Activated CD8-positive, alpha-beta memory T cell treated with anti-CD3 and anti-CD28 coated beads for 48 hours (primary cell): ENCODE data around the gene APOBEC3C.
"Not testable (repeated sequence)": the region's sequence is repeated elsewhere in the genome, so short reads cannot be mapped to it uniquely, and the experiment has no call there.

Experiments used
- DNase-seq, 3 experiments: peaks; one replicate each; pipeline ENCODE4 v3.0.0-alpha.2; 2020; ENCODE audit warnings: low read depth in 2 of 3, low spot score in 2 of 3

The APOBEC3C gene

GRCh38 chr22:39013942-39014722 is at the start of gene APOBEC3C:
APOBEC3C (plus strand) TSS chr22:39014257; CDS start chr22:39014363, 106 bp downstream.
- peak; percentile 52 to 62 (median 58) for DNase-seq

- DNase-seq: no peak
Measured at GRCh38 chr22:38964306-38964705, 49.8 kb upstream of the APOBEC3C start.

DNA sequence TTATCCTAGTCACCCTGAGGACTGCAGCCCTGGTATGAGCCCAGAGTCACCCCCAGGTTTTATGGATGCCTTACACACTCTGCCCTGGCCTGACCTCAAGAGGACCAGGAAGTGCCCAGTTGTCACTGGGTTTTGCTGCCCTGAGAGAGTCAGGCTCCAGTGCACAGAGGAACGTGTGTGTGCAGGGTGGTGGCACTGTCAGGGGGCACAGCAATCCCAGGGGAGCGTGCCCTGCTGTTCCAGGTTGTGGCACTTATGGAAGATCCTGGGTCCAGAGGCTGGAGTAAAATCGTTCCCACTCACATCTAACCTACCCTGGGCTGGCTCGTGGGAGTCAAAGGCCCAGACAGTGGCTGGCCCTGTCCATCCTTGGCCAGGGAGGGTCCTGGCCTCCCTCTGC is 49.1 kb upstream of the APOBEC3C start:
- DNase-seq: no peak

- no peak for DNase-seq
Measured at GRCh38 chr22:38965614-38966379, 48.3 kb upstream of the APOBEC3C start.

- DNase-seq: no peak
Measured at GRCh38 chr22:38966380-38966702, 47.7 kb upstream of the APOBEC3C start.

GRCh38 chr22:38966942-38967341 is 47.1 kb upstream of the APOBEC3C start:
- no peak for DNase-seq

DNA sequence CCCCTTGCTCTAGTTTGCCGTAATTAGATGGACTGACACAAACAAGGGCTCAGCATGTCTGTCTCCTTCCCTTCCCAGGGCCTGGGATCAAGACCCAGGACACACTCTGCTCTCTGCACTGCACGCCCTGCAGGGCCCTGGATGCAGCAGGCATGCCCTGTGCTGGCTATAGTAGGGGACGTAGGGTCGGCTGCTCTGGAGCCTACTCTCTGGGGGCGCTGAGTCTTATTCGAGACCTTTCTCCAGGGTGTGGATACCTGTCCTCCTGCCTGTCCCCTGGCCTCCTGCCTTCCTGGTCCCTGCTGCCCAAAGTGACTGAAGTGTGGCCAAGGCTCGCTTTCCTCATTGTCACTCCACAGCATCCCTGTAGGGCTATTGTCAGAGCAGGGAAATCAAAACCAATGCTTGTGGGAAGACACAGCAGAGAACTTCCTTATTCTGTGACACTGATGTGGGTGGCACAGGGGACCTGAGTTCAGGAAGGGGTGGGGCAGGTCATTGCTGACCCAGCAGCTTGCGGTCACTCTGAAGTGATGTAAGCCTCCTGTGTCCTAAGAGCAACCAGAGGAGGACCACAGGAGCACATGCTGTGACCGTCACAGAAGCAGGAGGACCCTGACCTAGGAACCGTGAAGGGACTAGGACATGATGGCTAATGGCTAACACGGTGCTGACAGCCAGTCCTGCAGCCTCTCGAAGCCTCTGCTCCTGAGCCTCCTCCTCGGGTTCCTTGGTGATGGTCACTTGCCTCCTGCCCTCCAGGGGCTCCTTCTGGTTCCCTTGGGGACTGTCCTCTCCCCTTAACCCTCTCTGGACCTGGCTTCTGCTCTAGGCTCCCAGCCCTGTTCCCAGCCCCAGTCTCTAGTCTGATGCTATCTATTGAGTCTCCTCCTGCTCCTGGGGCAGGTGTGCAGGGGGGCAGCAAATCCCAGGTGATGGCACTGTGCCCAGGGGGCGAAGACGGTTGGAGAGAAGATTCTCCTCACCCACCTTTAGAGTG is 46.3 kb upstream of the APOBEC3C start:
- DNase-seq: no peak

- no peak for DNase-seq
Measured at GRCh38 chr22:38968801-38969200, 45.3 kb upstream of the APOBEC3C start.

DNA sequence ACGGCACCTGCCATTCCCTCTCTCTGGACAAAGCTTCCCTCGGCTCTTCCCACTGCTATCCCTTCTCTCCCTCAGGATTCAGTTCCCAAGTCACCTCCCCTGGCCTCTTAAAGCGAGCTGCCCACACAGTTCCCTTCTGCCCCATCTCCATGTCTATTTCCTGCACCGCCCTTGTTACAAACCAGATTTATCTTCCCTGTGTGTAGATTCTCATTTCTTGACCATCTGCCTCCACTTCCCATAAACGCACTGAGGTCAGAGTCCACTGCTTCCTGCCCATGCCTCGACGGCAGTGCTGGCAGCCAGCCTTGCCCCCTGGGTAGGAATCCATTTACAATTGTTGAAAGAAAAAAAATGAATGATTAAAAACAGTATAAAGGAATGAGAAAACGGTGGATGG is 43.5 kb upstream of the APOBEC3C start:
- no peak for DNase-seq

GRCh38 chr22:38971202-38971601 is 42.9 kb upstream of the APOBEC3C start:
- no peak for DNase-seq

- DNase-seq: no peak
Measured at GRCh38 chr22:38971791-38972190, 42.3 kb upstream of the APOBEC3C start.

DNA sequence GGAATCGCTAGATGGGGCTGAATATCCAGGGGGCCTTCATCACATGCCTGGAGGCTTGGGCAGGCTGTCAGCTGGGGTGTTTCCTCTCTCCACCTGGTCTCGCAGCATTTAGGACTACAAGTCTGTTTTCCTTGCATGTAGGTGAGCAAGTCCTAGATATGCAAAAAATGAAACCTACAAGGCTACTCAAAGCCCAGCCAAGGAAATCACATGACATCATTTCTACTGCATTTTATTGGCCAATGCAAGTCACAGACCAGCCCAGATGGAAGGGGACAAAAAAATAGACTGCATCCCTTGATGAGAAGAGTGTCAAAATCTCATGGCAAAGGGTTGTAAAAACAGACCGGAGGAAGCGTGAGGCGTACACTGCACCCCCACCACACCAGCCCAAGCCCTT is 41.5 kb upstream of the APOBEC3C start:
- no peak for DNase-seq

GRCh38 chr22:38973289-38974169 is 40.5 kb upstream of the APOBEC3C start:
- DNase-seq: no peak

GRCh38 chr22:38974170-38974825 is 39.8 kb upstream of the APOBEC3C start:
- DNase-seq: no peak

DNA sequence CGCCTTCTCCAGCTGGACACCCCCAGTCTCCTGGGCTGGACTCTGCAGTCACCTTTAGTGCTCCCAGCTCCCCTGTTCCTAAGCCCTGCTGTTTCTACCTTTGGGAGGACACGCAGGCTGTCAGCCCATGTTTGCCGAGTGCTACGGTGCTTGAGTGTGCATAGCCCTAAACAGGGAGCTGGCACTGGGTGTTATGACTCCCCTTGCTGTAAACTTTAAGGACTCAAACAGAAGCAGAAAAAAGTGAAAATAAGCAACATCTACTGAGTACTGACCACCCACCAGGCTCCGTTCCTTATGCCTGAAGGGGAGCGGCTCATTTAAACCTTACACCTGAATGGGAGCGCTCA is 39.3 kb upstream of the APOBEC3C start:
- no peak for DNase-seq

GRCh38 chr22:38977289-38977688 is 36.8 kb upstream of the APOBEC3C start:
- not testable (repeated sequence) for DNase-seq

DNA sequence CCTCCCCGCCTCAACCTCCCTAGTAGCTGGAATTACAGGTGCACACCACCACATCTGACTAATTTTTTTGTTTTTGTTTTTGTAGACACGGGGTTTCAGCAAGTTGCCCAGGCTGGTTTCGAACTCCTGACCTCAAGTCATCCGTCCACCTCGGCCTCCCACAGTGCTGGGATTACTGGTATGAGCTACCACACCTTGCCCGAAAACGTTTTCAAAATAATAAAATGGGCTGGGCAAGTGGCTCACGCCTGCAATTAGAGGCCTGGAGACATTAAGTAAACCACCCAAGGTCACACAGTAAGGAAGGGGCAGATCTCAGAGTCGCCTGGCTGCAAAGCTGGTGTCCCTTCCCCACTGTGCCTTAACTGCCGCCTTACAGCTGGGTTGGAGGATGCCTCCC is 33.5 kb upstream of the APOBEC3C start:
- DNase-seq: not testable (repeated sequence)

DNA sequence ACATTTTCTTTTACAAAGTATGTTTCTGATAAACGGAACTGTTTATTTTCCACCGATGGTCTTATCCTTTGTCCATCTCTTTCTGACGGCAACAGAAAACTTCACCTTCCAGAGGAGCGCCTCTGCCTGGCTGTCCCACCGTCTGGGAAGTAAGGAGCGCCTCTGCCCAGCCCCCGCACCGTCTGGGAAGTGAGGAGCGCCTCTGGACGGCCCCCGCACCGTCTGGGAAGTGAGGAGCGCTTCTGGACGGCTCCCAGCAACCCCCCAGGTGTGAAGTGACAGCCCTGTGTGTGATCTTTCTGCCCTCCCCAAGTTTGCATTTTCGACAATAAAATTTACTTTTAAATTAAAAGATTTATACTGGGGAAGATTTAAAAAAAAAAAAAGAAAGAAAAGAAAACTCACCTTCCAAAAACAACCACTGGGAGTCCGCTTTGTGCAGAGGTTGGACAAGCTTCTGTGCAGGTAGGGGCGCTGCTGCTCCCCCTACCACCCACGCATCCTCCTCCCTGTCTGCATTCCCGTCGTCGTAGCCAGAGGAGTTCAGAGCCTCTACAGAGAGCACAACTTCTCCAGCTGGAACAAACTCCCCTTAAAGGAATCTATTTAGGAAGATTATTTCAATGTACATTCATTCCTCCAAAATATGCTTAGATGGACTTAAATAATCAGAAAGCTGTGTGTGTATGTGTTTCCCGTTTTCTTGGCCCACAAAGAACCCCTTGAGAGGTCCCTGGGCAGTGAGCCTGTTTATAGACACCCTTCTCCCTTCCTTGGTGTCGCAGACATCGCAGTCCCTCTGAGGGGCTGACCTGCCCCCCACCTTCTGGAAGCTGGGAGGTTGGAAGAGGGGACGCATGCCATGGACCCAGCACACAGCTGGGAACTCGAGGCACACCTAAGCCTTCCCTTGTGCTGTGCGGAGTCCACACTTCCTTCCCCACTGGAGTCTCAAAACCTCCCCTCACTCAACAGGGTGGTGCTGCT is 32.8 kb upstream of the APOBEC3C start:
- no peak for DNase-seq
